HepG2 (cell line): ENCODE results near the gene GCDH.

ENCODE experiments used
- ARNT ChIP-seq: fragments of 450-650 bp; IDR thresholded peaks from 2 replicates; pipeline ENCODE4 v1.6.1; 2017
- ATF4 ChIP-seq, 2 experiments: fragments of 450-650 bp in 1 of 2; sonication (generic) in 1 of 2; formaldehyde crosslinking; IDR thresholded peaks; 2 replicates each; pipeline versions ENCODE4 v1.5.0 to v1.8.0; 2020 to 2022; ENCODE audit warnings: mild to moderate bottlenecking in 1 of 2, missing genetic modification reagents in 1 of 2
- CHD4 ChIP-seq: fragments of 200-600 bp; sonication (generic); IDR thresholded peaks from 2 replicates; pipeline ENCODE4 v1.7.0; 2017; ENCODE audit warnings: mild to moderate bottlenecking, low read length, borderline replicate concordance
- CTCF ChIP-seq: sonication (generic); formaldehyde crosslinking; IDR thresholded peaks from 2 replicates; pipeline ENCODE4 v1.5.0; 2020; ENCODE audit warnings: mild to moderate bottlenecking, missing genetic modification reagents, moderate library complexity
- EZH2 ChIP-seq: conservative IDR thresholded peaks from 2 replicates; pipeline ENCODE4 v1.6.1; 2012; ENCODE audit warnings: mild to moderate bottlenecking, low read depth, low read length, moderate library complexity
- GLI4 ChIP-seq: sonication (generic); formaldehyde crosslinking; IDR thresholded peaks from 2 replicates; pipeline ENCODE4 v1.5.1; 2020; ENCODE audit warnings: missing genetic modification reagents, mild to moderate bottlenecking, moderate library complexity, borderline replicate concordance
- POLR2A ChIP-seq, 2 experiments: IDR thresholded peaks; 2 replicates each; pipeline ENCODE4 v1.6.1; 2011; ENCODE audit warnings: low read depth in 2 of 2, low read length in 2 of 2, mild to moderate bottlenecking in 1 of 2, moderate library complexity in 1 of 2; ENCODE audit not compliant: insufficient read depth in 1 of 2
- RFX5 ChIP-seq: IDR thresholded peaks from 2 replicates; pipeline ENCODE4 v1.6.1; 2011; ENCODE audit warnings: low read depth, low read length, improper control_type of control experiment
- RNF219 ChIP-seq: sonication (generic); formaldehyde crosslinking; IDR thresholded peaks from 2 replicates; pipeline ENCODE4 v1.5.0; 2020; ENCODE audit warnings: mild to moderate bottlenecking, missing genetic modification reagents
- SMC3 ChIP-seq: IDR thresholded peaks from 2 replicates; pipeline ENCODE4 v1.6.1; 2011; ENCODE audit warnings: low read length, improper control_type of control experiment
- TCF7 ChIP-seq: sonication (generic); IDR thresholded peaks from 2 replicates; pipeline ENCODE4 v1.6.1; 2016; ENCODE audit warnings: antibody characterized with exemption, low read depth
- USF2 ChIP-seq, 2 experiments: sonication (generic) in 1 of 2; formaldehyde crosslinking in 1 of 2; IDR thresholded peaks; 2 replicates each; pipeline versions ENCODE4 v1.5.1 to v1.6.1; 2011 to 2020; ENCODE audit warnings: borderline replicate concordance in 1 of 2, low read depth in 1 of 2, low read length in 1 of 2, mild to moderate bottlenecking in 1 of 2, missing genetic modification reagents in 1 of 2, moderate library complexity in 1 of 2
- ZNF12 ChIP-seq: sonication (generic); formaldehyde crosslinking; IDR thresholded peaks from 2 replicates; pipeline ENCODE4 v1.5.0; 2020; ENCODE audit warnings: missing genetic modification reagents

DNA sequence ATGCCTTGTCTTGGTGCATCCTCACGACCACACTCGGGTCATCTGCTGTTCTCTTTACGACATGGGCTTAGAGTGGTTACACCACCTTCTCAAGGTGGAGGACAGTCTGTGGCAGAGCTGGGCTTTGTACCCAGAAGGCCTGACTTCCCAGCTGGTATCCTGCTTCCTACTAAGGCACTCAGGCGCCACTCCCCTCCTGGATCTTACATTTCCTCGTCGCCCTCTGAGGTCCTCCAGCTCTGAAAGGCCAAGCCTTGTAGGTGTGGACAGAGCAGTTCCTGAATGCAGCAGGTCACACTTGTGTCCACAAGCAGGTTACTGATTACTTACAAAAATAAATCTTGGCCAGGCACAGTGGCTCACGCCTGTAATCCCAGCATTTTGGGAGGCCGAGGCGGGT is 16.2 kb downstream of the GCDH start:
- TF ChIP-seq TCF7 (no peak), ARNT (no peak), CHD4 (no peak), ATF4 (CRISPR knock-in tag; IDR thresholded peaks at IDR 0.05) (no peak), RFX5 (no peak), SMC3 (no peak), POLR2A (IDR thresholded peaks at IDR 0.05; ENCODE audit: insufficient read depth in 1 of 2, low read depth in 2 of 2, low read length in 2 of 2) (no peak), CTCF (CRISPR knock-in tag) (no peak), EZH2 (no peak), RNF219 (CRISPR knock-in tag) (no peak), GLI4 (CRISPR knock-in tag) (no peak), ZNF12 (CRISPR knock-in tag) (no peak), USF2 (IDR thresholded peaks at IDR 0.05; ENCODE audit: low read depth, low read length) (no peak), USF2 (CRISPR knock-in tag; IDR thresholded peaks at IDR 0.05; ENCODE audit: borderline replicate concordance) (no peak)
